PC-9 (cell line): Measurements from ENCODE around the gene NCKAP1. TPM values are rescaled to one million over a fixed set of nuclear protein-coding genes. Genes with fewer than 3 reads are reported as not detected.

Experiments used
- BruUV-seq: library from RNA; stranded (reverse); fragments of 400-500 nt; replicated peaks from 2 replicates; lab custom pipeline; 2021; lab: Mats Ljungman, UMichigan
- CTCF ChIA-PET: fragments of 300-600 bp; sonication (Branson Sonifier 250); formaldehyde crosslinking; loops from one replicate; lab custom pipeline; 2022; ENCODE audit warnings: antibody characterized with exemption; lab: Charles Lee
- POLR2A ChIA-PET: fragments of 300-600 bp; sonication (Branson Sonifier 250); formaldehyde crosslinking; loops from one replicate; lab custom pipeline; 2022; ENCODE audit warnings: antibody characterized with exemption; ENCODE audit not compliant: unreplicated experiment; lab: Charles Lee
- DNase-seq, 2 experiments: peaks; one replicate each; pipeline versions ENCODE4 v3.0.0 to v3.0.0-alpha.2; 2015 to 2022; ENCODE audit warnings: mixed read lengths in 1 of 2
- H2AFZ ChIP-seq: fragments of 200-600 bp; sonication (generic); 2 replicates; pipeline ENCODE4 v1.8.1; 2017; ENCODE audit warnings: antibody characterized with exemption
- H3F3A ChIP-seq: fragments of 200-600 bp; sonication (generic); 2 replicates; pipeline ENCODE4 v1.8.1; 2017; ENCODE audit warnings: antibody characterized with exemption, mild to moderate bottlenecking, low read depth; ENCODE audit not compliant: insufficient read depth
- H3K27ac ChIP-seq: fragments of 200-600 bp; sonication (generic); 2 replicates; pipeline ENCODE4 v1.6.1; 2016; ENCODE audit warnings: mixed run types
- H3K27me3 ChIP-seq: fragments of 200-600 bp; sonication (generic); 2 replicates; pipeline ENCODE4 v1.6.1; 2016; ENCODE audit warnings: low read depth, mixed run types; ENCODE audit not compliant: insufficient read depth
- H3K36me3 ChIP-seq: fragments of 200-600 bp; sonication (generic); 2 replicates; pipeline ENCODE4 v1.6.1; 2016; ENCODE audit warnings: low read depth, mixed run types
- H3K4me1 ChIP-seq: fragments of 200-600 bp; sonication (generic); replicated peaks from 2 replicates; pipeline ENCODE4 v1.6.1; 2016; ENCODE audit warnings: mixed run types; ENCODE audit not compliant: insufficient read depth
- H3K4me2 ChIP-seq: fragments of 200-600 bp; sonication (generic); 2 replicates; pipeline ENCODE4 v1.6.1; 2017; ENCODE audit warnings: mixed run types
- H3K4me3 ChIP-seq: fragments of 200-600 bp; sonication (generic); 2 replicates; pipeline ENCODE4 v1.6.1; 2016; ENCODE audit warnings: mixed run types
- H3K79me2 ChIP-seq: fragments of 200-600 bp; sonication (generic); 2 replicates; pipeline ENCODE4 v1.6.1; 2017; ENCODE audit warnings: low read depth, mixed run types
- H3K9me2 ChIP-seq: fragments of 200-600 bp; sonication (generic); 2 replicates; pipeline ENCODE4 v1.8.1; 2017; ENCODE audit warnings: mild to moderate bottlenecking; ENCODE audit not compliant: insufficient read depth
- H3K9me3 ChIP-seq: fragments of 200-600 bp; sonication (generic); 2 replicates; pipeline ENCODE4 v1.8.1; 2016; ENCODE audit warnings: low read depth; ENCODE audit not compliant: insufficient read depth
- H4K20me1 ChIP-seq: fragments of 200-600 bp; sonication (generic); 2 replicates; pipeline ENCODE4 v1.8.1; 2017; ENCODE audit not compliant: insufficient read depth
- EZH2 ChIP-seq: fragments of 200-600 bp; sonication (generic); IDR thresholded peaks from 2 replicates; pipeline ENCODE4 v1.8.0; 2017; ENCODE audit warnings: antibody characterized with exemption, low read depth
- intact Hi-C: fragments of 100-400 bp; cut with micrococcal nuclease; formaldehyde crosslinking; loops from one replicate; pipeline ENCODE4 v1.10.0; 2022; ENCODE audit not compliant: unreplicated experiment
- total RNA-seq: library from RNA; stranded (reverse); gene quantifications from 2 replicates; pipeline ENCODE4 v1.2.3, GENCODE V29; 2021
- TF ChIP-seq, protein P1 (sequence below): fragments of 200-600 bp; sonication (generic); conservative IDR thresholded peaks from 2 replicates; pipeline ENCODE4 v1.6.1; 2017; ENCODE audit warnings: mixed run types, antibody characterized with exemption, mild to moderate bottlenecking, moderate library complexity

The NCKAP1 gene
- total RNA-seq, 1 experiment from 2014 or later, result 308 TPM

DNA sequence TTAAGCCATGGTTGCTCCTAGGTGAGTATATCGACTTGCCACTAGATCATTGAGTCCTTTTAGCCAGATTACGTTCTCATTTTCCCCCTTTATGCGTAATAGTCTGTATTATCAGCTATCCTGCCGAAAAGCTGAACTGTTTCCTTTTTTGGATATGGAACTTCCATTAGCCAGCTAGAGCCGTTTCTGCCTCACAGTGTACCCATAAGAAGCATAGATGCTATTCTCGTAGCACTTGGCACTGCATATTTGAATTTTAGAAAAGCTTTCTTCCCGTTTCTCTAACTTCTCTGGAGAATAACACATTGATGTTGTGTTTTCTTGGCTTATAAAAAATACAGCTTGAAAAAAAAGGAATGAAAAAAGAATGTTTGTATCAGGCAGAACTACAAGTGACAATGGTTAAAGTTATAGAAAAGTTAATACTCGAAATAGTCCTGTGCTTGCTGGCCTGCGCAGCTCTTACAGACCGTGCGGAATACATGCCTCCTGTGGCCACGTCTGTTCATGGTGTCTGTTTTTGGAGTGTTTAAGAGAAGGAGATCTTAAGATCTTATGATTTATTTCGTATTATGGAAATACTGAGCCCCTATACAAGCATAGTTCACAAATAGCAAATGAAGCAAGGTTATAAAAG is 41.0 kb upstream of the NCKAP1 start:
- Histone ChIP-seq H3K4me2 (peak overlapping the region; percentile 80), H3K4me1 (peaks cover 13% of the 10 kb centered on the region), H3K27ac (peak overlapping the region; percentile 45), H3K36me3 (no peaks in the 10 kb centered on the region), H3K27me3 (no peaks in the 10 kb centered on the region), H4K20me1 (no peaks in the 10 kb centered on the region), H3K79me2 (no peaks in the 10 kb centered on the region), H2AFZ (peak overlapping the region; percentile 92), H3K9me3 (no peaks in the 10 kb centered on the region), H3K4me3 (peak overlapping the region; percentile 61), H3K9me2 (no peaks in the 10 kb centered on the region; the same call in 1 of the 2 replicates), H3F3A (peaks cover 15% of the 10 kb centered on the region)
- TSS peak; percentile 82 for BruUV-seq
- DNase-seq, result no peak
- intact Hi-C loops, result no loop called here
- ChIA-PET POLR2A (interaction anchor here (0.5 to 0.7 kb wide), 8 partner anchors 10 to 839 kb away, joined by 3 to 30 read pairs (median 3); no protein-coding TSS in a partner anchor), CTCF (interaction anchor here (0.6 kb wide), 2 partner anchors 42 to 60 kb away, joined by 3 to 4 read pairs; no protein-coding TSS in a partner anchor)
- no peak for TF ChIP-seq EZH2
- TF ChIP-seq, protein P1, sequence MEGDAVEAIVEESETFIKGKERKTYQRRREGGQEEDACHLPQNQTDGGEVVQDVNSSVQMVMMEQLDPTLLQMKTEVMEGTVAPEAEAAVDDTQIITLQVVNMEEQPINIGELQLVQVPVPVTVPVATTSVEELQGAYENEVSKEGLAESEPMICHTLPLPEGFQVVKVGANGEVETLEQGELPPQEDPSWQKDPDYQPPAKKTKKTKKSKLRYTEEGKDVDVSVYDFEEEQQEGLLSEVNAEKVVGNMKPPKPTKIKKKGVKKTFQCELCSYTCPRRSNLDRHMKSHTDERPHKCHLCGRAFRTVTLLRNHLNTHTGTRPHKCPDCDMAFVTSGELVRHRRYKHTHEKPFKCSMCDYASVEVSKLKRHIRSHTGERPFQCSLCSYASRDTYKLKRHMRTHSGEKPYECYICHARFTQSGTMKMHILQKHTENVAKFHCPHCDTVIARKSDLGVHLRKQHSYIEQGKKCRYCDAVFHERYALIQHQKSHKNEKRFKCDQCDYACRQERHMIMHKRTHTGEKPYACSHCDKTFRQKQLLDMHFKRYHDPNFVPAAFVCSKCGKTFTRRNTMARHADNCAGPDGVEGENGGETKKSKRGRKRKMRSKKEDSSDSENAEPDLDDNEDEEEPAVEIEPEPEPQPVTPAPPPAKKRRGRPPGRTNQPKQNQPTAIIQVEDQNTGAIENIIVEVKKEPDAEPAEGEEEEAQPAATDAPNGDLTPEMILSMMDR, result no peak

GRCh38 chr2:183078464-183079138 is 40.3 kb upstream of the NCKAP1 start, which contains the start of gene DUSP19:
DUSP19 (plus strand) TSS chr2:183078747; CDS start chr2:183078934, 187 bp downstream.
- Histone ChIP-seq H3K27ac (peak within 1 kb of the TSS; percentile 45), H2AFZ (peak within 1 kb of the TSS; percentile 92), H3F3A (peaks cover 15% of the 10 kb centered on the region), H3K4me1 (peaks cover 13% of the 10 kb centered on the region), H4K20me1 (no peaks in the 10 kb centered on the region), H3K36me3 (no peaks in the 10 kb centered on the region), H3K4me2 (peak within 1 kb of the TSS; percentile 80), H3K79me2 (no peaks in the 10 kb centered on the region), H3K4me3 (peak within 1 kb of the TSS; percentile 61), H3K9me3 (no peaks in the 10 kb centered on the region), H3K9me2 (no peaks in the 10 kb centered on the region), H3K27me3 (no peaks in the 10 kb centered on the region)
- BruUV-seq, result no TSS peak
- CTCF ChIA-PET, result no interaction called here
- POLR2A ChIA-PET, result interaction anchor here (0.5 to 0.7 kb wide), 7 partner anchors 11 to 838 kb away, joined by 3 to 30 read pairs (median 4); no protein-coding TSS in a partner anchor
- DNase-seq, result peak; percentile 98 to 99
- no peak for TF ChIP-seq EZH2
- TF ChIP-seq, protein P1, result no peak
- intact Hi-C loops, result loop anchor here (1.0 kb wide), 2 partner anchors 40 to 46 kb away; partner anchors contain the start of genes NCKAP1 and NUP35

- no peak for TF ChIP-seq EZH2
- TF ChIP-seq, protein P1, result no peak
- Histone ChIP-seq H3K9me3 (no peaks in the 10 kb centered on the region), H4K20me1 (no peaks in the 10 kb centered on the region), H3K27ac (peak overlapping the region; percentile 16; the same call in 1 of the 2 replicates), H3K36me3 (no peaks in the 10 kb centered on the region), H2AFZ (peak overlapping the region; percentile 92), H3K9me2 (no peaks in the 10 kb centered on the region), H3K27me3 (no peaks in the 10 kb centered on the region), H3K4me2 (peak overlapping the region; percentile 80), H3F3A (peaks cover 15% of the 10 kb centered on the region), H3K4me1 (peaks cover 13% of the 10 kb centered on the region), H3K4me3 (peak overlapping the region; percentile 61), H3K79me2 (no peaks in the 10 kb centered on the region)
- intact Hi-C loops, result loop anchor here (1.0 kb wide), 2 partner anchors 40 to 46 kb away; partner anchors contain the start of genes NCKAP1 and NUP35
- BruUV-seq, result TSS peak; percentile 91
- no peak for DNase-seq
- ChIA-PET POLR2A (interaction anchor here (0.6 kb wide), 2 partner anchors 18 to 43 kb away, joined by 4 to 9 read pairs; no protein-coding TSS in a partner anchor), CTCF (no interaction called here)
Observed at GRCh38 chr2:183078163-183078463, 39.9 kb upstream of the NCKAP1 start.
